Stimulated activated naive CD8-positive, alpha-beta T cell treated with anti-CD3 and anti-CD28 coated beads, Interleukin-15, amount 100 ng/mL, for 72 hours (primary cell): ENCODE measurements around the gene CCL22.

Source experiments
- ATAC-seq: fragments of 150-1000 bp; cut with Tn5 transposase; 2 replicates; pipeline ENCODE4 v1.10.0; 2021; ENCODE audit warnings: mild to moderate bottlenecking, moderate library complexity
- DNase-seq, 2 donors: peaks; one replicate each; pipeline ENCODE4 v3.0.0; 2021 to 2022
- H3K27ac Mint-ChIP-seq, 2 donors: one replicate each; pipeline ENCODE4 v1.8.0; 2022; ENCODE audit warnings: mild to moderate bottlenecking in 2 of 2, mixed read lengths in 2 of 2, moderate library complexity in 2 of 2
- H3K27me3 Mint-ChIP-seq: one replicate; pipeline ENCODE4 v1.8.0; 2022; ENCODE audit warnings: mixed read lengths
- H3K4me1 Mint-ChIP-seq: one replicate; pipeline ENCODE4 v1.8.0; 2022; ENCODE audit warnings: mild to moderate bottlenecking, mixed read lengths
- H3K4me3 Mint-ChIP-seq, 2 donors: one replicate each; pipeline ENCODE4 v1.8.0; 2022; ENCODE audit warnings: mild to moderate bottlenecking in 2 of 2, mixed read lengths in 2 of 2, moderate library complexity in 1 of 2
- H3K9me3 Mint-ChIP-seq, 2 donors: one replicate each; pipeline ENCODE4 v1.8.0; 2022; ENCODE audit warnings: mixed read lengths in 2 of 2

Gene CCL22

GRCh38 chr16:57358527-57359095 is at the start of gene CCL22:
Gene CCL22, plus strand, starts transcription at chr16:57358783. Its CDS starts 34 bp downstream, at chr16:57358817.
- Mint-ChIP-seq H3K4me1 (peaks cover 18% of the 10 kb centered on the region), H3K4me3 (peak within 1 kb of the TSS; percentile 6 to 40), H3K27me3 (peaks cover 10% of the 10 kb centered on the region), H3K9me3 (no peaks in the 10 kb centered on the region), H3K27ac (peak within 1 kb of the TSS in 1 of 2 donors; percentile 61)
- ATAC-seq (peak; percentile 90), DNase-seq (peak in 1 of 2 donors; percentile 44)

- ATAC-seq (no peak), DNase-seq (no peak)
- H3K4me3 Mint-ChIP-seq = no peak overlapping the region
Observed at GRCh38 chr16:57310801-57311200, 47.8 kb upstream of the CCL22 start.

GRCh38 chr16:57313509-57313908 is 45.1 kb upstream of the CCL22 start:
- Mint-ChIP-seq H3K27me3 (no peaks in the 10 kb centered on the region), H3K9me3 (no peaks in the 10 kb centered on the region), H3K4me3 (no peak overlapping the region), H3K4me1 (peaks cover 34% of the 10 kb centered on the region), H3K27ac (no peak overlapping the region)
- no peak for ATAC-seq
- DNase-seq = no peak

More at GRCh38 chr16:57310801-57311200, 47.8 kb upstream of the CCL22 start:
- H3K27me3 Mint-ChIP-seq = no peaks in the 10 kb centered on the region
- peaks cover 34% of the 10 kb centered on the region for H3K4me1 Mint-ChIP-seq
- no peak overlapping the region for H3K27ac Mint-ChIP-seq
- no peaks in the 10 kb centered on the region for H3K9me3 Mint-ChIP-seq

- no peak for DNase-seq
- peak; percentile 83 for ATAC-seq
- peaks cover 31% of the 10 kb centered on the region for H3K4me1 Mint-ChIP-seq
- no peaks in the 10 kb centered on the region for H3K9me3 Mint-ChIP-seq
- no peaks in the 10 kb centered on the region for H3K27me3 Mint-ChIP-seq
- H3K4me3 Mint-ChIP-seq = peak overlapping the region; percentile 50 to 56
- peak overlapping the region; percentile 81 to 95 for H3K27ac Mint-ChIP-seq
Observed at GRCh38 chr16:57314161-57314785, 44.3 kb upstream of the CCL22 start.

- Mint-ChIP-seq H3K4me3 (no peak overlapping the region), H3K4me1 (peaks cover 27% of the 10 kb centered on the region), H3K27ac (no peak overlapping the region), H3K9me3 (no peaks in the 10 kb centered on the region), H3K27me3 (no peaks in the 10 kb centered on the region)
- DNase-seq = no peak
- no peak for ATAC-seq
Observed at GRCh38 chr16:57315416-57315815, 43.2 kb upstream of the CCL22 start.

GRCh38 chr16:57316390-57317017 is 42.1 kb upstream of the CCL22 start:
- DNase-seq (no peak), ATAC-seq (no peak)
- no peaks in the 10 kb centered on the region for H3K27me3 Mint-ChIP-seq
- H3K27ac Mint-ChIP-seq = no peak overlapping the region
- H3K4me1 Mint-ChIP-seq = peaks cover 27% of the 10 kb centered on the region
- H3K4me3 Mint-ChIP-seq = no peak overlapping the region
- H3K9me3 Mint-ChIP-seq = no peaks in the 10 kb centered on the region

- no peaks in the 10 kb centered on the region for H3K27me3 Mint-ChIP-seq
- ATAC-seq (no peak), DNase-seq (no peak)
- peaks cover 23% of the 10 kb centered on the region for H3K4me1 Mint-ChIP-seq
- H3K9me3 Mint-ChIP-seq = no peaks in the 10 kb centered on the region
- H3K27ac Mint-ChIP-seq = no peak overlapping the region
- no peak overlapping the region for H3K4me3 Mint-ChIP-seq
Observed at GRCh38 chr16:57318240-57318970, 40.2 kb upstream of the CCL22 start.

GRCh38 chr16:57319646-57320045 is 38.9 kb upstream of the CCL22 start:
- DNase-seq = no peak
- peaks cover 11% of the 10 kb centered on the region for H3K4me1 Mint-ChIP-seq
- no peak overlapping the region for H3K27ac Mint-ChIP-seq
- H3K27me3 Mint-ChIP-seq = no peaks in the 10 kb centered on the region
- no peak for ATAC-seq
- no peak overlapping the region for H3K4me3 Mint-ChIP-seq
- no peaks in the 10 kb centered on the region for H3K9me3 Mint-ChIP-seq

- Mint-ChIP-seq H3K27ac (no peak overlapping the region), H3K4me3 (no peak overlapping the region), H3K27me3 (no peaks in the 10 kb centered on the region), H3K4me1 (no peaks in the 10 kb centered on the region), H3K9me3 (no peaks in the 10 kb centered on the region)
- DNase-seq (no peak), ATAC-seq (no peak)
Observed at GRCh38 chr16:57324749-57325148, 33.8 kb upstream of the CCL22 start.

- H3K27ac Mint-ChIP-seq = no peak overlapping the region
- no peak for DNase-seq
Observed at GRCh38 chr16:57325458-57325857, 33.1 kb upstream of the CCL22 start.

GRCh38 chr16:57329718-57330327 is 28.8 kb upstream of the CCL22 start:
- no peak overlapping the region for H3K4me3 Mint-ChIP-seq
- peaks cover 7 to 8% of the 10 kb centered on the region in 2 donors for H3K9me3 Mint-ChIP-seq
- no peak overlapping the region for H3K27ac Mint-ChIP-seq
- no peak for ATAC-seq
- DNase-seq = no peak
- H3K27me3 Mint-ChIP-seq = peaks cover 2% of the 10 kb centered on the region
- H3K4me1 Mint-ChIP-seq = no peaks in the 10 kb centered on the region

More at GRCh38 chr16:57325458-57325857, 33.1 kb upstream of the CCL22 start:
- Mint-ChIP-seq H3K27me3 (no peaks in the 10 kb centered on the region), H3K4me1 (no peaks in the 10 kb centered on the region), H3K9me3 (no peaks in the 10 kb centered on the region), H3K4me3 (no peak overlapping the region)
- no peak for ATAC-seq

GRCh38 chr16:57331355-57331754 is 27.2 kb upstream of the CCL22 start:
- DNase-seq = no peak
- Mint-ChIP-seq H3K27ac (no peak overlapping the region), H3K27me3 (peaks cover 8% of the 10 kb centered on the region), H3K4me1 (no peaks in the 10 kb centered on the region), H3K9me3 (peaks cover 7 to 8% of the 10 kb centered on the region in 2 donors), H3K4me3 (no peak overlapping the region)
- no peak for ATAC-seq

- H3K4me1 Mint-ChIP-seq = peaks cover under 1% of the 10 kb centered on the region
- H3K27me3 Mint-ChIP-seq = peaks cover 11% of the 10 kb centered on the region
- H3K27ac Mint-ChIP-seq = no peak overlapping the region
- DNase-seq (no peak), ATAC-seq (no peak)
- H3K4me3 Mint-ChIP-seq = no peak overlapping the region
- peaks cover 7 to 8% of the 10 kb centered on the region in 2 donors for H3K9me3 Mint-ChIP-seq
Observed at GRCh38 chr16:57333402-57333801, 25.2 kb upstream of the CCL22 start.

- no peak for DNase-seq
- no peak overlapping the region for H3K4me3 Mint-ChIP-seq
- peaks cover 20% of the 10 kb centered on the region for H3K27me3 Mint-ChIP-seq
- peaks cover 7 to 8% of the 10 kb centered on the region in 2 donors for H3K9me3 Mint-ChIP-seq
- peaks cover 20% of the 10 kb centered on the region for H3K4me1 Mint-ChIP-seq
- ATAC-seq = no peak
- H3K27ac Mint-ChIP-seq = no peak overlapping the region
Observed at GRCh38 chr16:57335366-57335765, 23.2 kb upstream of the CCL22 start.

- ATAC-seq = no peak
- Mint-ChIP-seq H3K4me1 (peaks cover 47% of the 10 kb centered on the region), H3K27ac (no peak overlapping the region), H3K9me3 (no peaks in the 10 kb centered on the region), H3K27me3 (peaks cover 58% of the 10 kb centered on the region), H3K4me3 (no peak overlapping the region)
- no peak for DNase-seq
Observed at GRCh38 chr16:57341062-57341440, 17.5 kb upstream of the CCL22 start.
